Measurements from ENCODE around the gene EVPL. TPM values are rescaled to one million over a fixed set of nuclear protein-coding genes. Genes with fewer than 3 reads are reported as not detected.

The EVPL gene
- polyA plus RNA-seq, 1 experiment, result not detected

DNA sequence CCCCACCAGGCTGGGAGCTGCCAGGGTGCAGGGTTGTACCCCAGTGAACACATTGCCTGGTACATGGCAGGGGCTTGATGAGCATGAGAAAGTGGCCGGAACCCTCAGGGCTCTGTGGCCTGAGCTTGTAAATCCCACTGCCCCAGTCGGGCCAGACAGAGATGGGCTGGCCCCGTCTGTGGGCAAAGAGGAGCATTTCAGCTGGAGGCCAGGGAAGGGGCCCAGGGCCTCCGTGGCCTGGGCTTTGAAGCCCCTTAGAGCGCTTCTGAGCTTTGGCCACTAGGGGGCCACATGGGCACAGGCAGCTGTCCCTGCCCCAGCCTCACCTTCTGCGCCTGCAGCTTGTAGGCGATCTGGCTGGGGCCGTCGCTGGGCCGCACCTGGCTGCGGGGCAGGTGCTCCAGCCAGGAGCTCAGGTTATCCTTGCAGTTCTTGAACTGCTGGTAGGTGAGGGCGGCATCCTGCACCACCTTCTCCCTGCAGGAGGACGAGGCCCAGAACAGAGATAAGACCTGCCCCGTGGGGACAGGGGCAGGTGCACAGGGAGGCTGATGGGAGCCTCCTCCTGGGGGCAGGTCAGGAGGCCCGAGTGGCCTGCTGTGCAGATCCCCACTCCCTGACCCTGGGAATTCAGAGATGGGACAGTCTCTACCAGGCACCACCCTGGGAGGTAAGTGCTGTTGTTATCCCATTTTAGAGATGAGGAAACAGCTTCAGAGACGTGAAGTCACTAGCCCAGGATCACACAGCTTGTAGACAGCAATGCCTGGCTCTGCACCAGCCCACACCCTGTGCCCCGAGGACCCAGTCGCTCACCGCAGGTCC, 12.8 kb downstream of the EVPL start:
- Histone ChIP-seq H3K9me3 (ENCODE audit: control insufficient read depth, insufficient read depth, low read length) (no peaks in the 10 kb centered on the region; the same call in 1 of the 2 replicates), H3K27me3 (ENCODE audit: control insufficient read depth, insufficient read depth, low read length) (peaks cover 11% of the 10 kb centered on the region), H3K4me3 (ENCODE audit: low read depth, low read length) (no peak overlapping the region), H3K27ac (ENCODE audit: low read depth, low read length) (no peak overlapping the region)
- ChIA-PET CTCF (interaction anchor here (0.5 to 3.1 kb wide), 45 partner anchors 10 to 383 kb away, joined by 3 to 57 read pairs (median 4); partner anchors contain the start of genes CDK3, EXOC7, MRPL38 and SPHK1), POLR2A (interaction anchor here (0.6 kb wide), 1 partner anchor 31 kb away, joined by 3 read pairs; no protein-coding TSS in a partner anchor)
- DNase-seq (ENCODE audit: low read depth, low spot score), result no peak
- TF ChIP-seq, protein P1, sequence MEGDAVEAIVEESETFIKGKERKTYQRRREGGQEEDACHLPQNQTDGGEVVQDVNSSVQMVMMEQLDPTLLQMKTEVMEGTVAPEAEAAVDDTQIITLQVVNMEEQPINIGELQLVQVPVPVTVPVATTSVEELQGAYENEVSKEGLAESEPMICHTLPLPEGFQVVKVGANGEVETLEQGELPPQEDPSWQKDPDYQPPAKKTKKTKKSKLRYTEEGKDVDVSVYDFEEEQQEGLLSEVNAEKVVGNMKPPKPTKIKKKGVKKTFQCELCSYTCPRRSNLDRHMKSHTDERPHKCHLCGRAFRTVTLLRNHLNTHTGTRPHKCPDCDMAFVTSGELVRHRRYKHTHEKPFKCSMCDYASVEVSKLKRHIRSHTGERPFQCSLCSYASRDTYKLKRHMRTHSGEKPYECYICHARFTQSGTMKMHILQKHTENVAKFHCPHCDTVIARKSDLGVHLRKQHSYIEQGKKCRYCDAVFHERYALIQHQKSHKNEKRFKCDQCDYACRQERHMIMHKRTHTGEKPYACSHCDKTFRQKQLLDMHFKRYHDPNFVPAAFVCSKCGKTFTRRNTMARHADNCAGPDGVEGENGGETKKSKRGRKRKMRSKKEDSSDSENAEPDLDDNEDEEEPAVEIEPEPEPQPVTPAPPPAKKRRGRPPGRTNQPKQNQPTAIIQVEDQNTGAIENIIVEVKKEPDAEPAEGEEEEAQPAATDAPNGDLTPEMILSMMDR (IDR thresholded peaks at IDR 0.05; ENCODE audit: low read depth, low read length), result peak; percentile 95

DNA sequence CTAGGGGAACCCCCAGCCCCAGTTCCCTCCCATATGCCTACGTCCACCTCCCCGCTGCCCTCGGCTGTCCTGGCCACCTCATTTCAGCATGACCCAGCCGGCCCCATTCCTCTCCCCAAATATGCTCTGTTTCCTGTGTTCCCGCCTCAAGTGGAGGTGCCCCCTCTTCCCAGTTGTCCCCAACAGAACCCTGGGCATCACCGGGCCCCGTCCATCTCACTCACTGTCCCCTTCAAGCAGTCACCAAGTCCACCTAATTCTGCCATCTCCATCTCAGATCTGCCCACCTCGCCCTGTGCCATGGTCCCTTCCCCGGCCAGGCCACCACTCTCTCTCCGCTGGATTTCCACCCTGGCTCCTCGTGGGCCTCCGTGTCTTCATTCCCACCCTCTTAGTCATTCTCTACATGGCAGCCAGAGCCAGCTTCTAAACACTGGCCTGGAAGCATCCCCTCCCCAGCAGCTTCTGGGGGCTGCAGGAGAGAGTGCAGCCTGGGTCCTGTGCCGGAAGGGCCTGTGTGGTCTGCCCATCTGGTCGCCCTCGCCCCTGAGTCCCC, 13.7 kb downstream of the EVPL start:
- Histone ChIP-seq H3K9me3 (ENCODE audit: control insufficient read depth, insufficient read depth, low read length) (peaks cover 5% of the 10 kb centered on the region; the same call in 1 of the 2 replicates), H3K27me3 (ENCODE audit: control insufficient read depth, insufficient read depth, low read length) (peaks cover 11% of the 10 kb centered on the region), H3K4me3 (ENCODE audit: low read depth, low read length) (no peak overlapping the region), H3K27ac (ENCODE audit: low read depth, low read length) (no peak overlapping the region)
- CTCF ChIA-PET, result interaction anchor here (0.5 to 3.1 kb wide), 37 partner anchors 9 to 384 kb away, joined by 3 to 57 read pairs (median 5); partner anchors contain the start of genes CDK3, EXOC7, MRPL38 and SPHK1
- no peak for DNase-seq (ENCODE audit: low read depth, low spot score)
- POLR2A ChIA-PET, result no interaction called here
- TF ChIP-seq, protein P1 (IDR thresholded peaks at IDR 0.05; ENCODE audit: low read depth, low read length), result no peak

DNA sequence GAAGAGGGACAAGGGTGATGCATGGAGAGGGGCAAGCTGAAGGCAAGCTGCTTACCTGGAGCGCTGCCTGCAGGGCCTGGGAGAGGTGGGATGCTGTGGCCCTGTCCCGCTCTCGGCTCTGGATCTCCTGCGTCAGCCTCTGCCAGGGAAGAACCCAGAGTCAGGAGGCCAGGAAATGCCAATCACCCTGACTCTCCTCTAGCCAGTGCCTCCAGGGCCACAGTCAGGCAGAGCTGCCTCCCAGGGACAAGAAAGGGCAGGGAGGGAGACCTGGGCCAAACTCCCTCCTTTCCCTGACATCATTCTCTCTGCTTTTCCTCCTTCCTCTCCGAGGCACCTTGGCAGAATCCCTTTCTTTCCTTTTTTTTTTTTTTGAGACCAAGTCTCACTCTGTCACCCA, 15.2 kb downstream of the EVPL start:
- Histone ChIP-seq H3K4me3 (ENCODE audit: low read depth, low read length) (no peak overlapping the region), H3K9me3 (ENCODE audit: control insufficient read depth, insufficient read depth, low read length) (peaks cover 5% of the 10 kb centered on the region; the same call in 1 of the 2 replicates), H3K27me3 (ENCODE audit: control insufficient read depth, insufficient read depth, low read length) (peaks cover 4% of the 10 kb centered on the region), H3K27ac (ENCODE audit: low read depth, low read length) (no peak overlapping the region)
- CTCF ChIA-PET, result interaction anchor here (0.9 kb wide), 1 partner anchor 106 kb away, joined by 4 read pairs; no protein-coding TSS in a partner anchor
- POLR2A ChIA-PET, result interaction anchor here (1.0 kb wide), 1 partner anchor 254 kb away, joined by 5 read pairs; no protein-coding TSS in a partner anchor
- DNase-seq (ENCODE audit: low read depth, low spot score), result no peak
- TF ChIP-seq, protein P1 (IDR thresholded peaks at IDR 0.05; ENCODE audit: low read depth, low read length), result no peak

DNA sequence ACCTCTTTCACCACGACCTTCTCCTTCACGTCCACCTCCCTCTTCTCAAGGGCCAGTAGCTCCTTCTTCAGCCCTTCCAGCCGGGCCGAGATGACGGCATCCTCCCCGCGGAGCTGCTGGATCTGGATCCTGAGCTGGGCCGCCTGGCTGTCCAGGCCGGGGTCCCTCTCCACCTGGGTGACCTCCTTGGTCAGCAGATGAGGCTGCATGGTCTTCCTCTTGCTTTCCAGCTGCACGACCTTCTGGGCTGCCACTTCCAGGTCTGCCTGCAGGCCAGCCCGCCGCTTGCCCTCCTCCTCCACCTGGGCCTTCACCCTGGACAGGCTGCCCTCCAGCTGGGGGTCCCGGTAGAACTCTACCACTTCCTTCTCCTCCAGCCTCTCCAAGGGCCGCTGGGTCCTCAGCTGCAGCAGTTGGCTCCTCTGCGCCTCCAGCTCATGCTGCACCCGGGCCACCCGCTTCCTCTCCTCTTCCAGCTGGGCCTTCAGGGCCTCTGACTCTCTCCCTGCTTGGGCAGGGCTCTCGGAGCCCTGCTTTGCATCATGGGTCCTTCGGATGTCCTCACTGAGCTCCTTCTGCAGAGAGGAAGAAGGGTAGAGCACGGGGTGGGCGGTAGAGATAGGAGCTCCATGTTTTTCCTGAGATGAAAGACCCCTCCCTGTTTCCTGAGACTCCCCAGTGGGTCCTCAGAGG, 17.0 kb downstream of the EVPL start:
- ChIA-PET CTCF (interaction anchor here (0.7 to 0.9 kb wide), 3 partner anchors 10 to 16 kb away, joined by 3 read pairs; partner anchors contain the start of gene CDK3), POLR2A (interaction anchor here (0.6 kb wide), 1 partner anchor 18 kb away, joined by 3 read pairs; no protein-coding TSS in a partner anchor)
- peaks cover 5% of the 10 kb centered on the region; the same call in 1 of the 2 replicates for H3K9me3 ChIP-seq (ENCODE audit: control insufficient read depth, insufficient read depth, low read length)
- H3K4me3 ChIP-seq (ENCODE audit: low read depth, low read length), result no peak overlapping the region
- TF ChIP-seq, protein P1 (IDR thresholded peaks at IDR 0.05; ENCODE audit: low read depth, low read length), result no peak
- H3K27ac ChIP-seq (ENCODE audit: low read depth, low read length), result no peak overlapping the region
- no peak for DNase-seq (ENCODE audit: low read depth, low spot score)
- peaks cover 4% of the 10 kb centered on the region for H3K27me3 ChIP-seq (ENCODE audit: control insufficient read depth, insufficient read depth, low read length)
